SK-N-SH treated with all-trans-retinoic acid at 6 μM for 48 hours (cell line): ENCODE data around the gene CABYR.

Experiments
- BACH2 ChIP-seq: fragments of 250-450 bp; sonication (Bioruptor Pico); IDR thresholded peaks from 2 replicates; pipeline ENCODE4 v1.9.0; 2021; ENCODE audit warnings: mild to moderate bottlenecking, borderline replicate concordance
- TSHZ2 ChIP-seq: fragments of 250-450 bp; sonication (Bioruptor Pico); IDR thresholded peaks from 2 replicates; pipeline ENCODE4 v1.5.0; 2020; ENCODE audit warnings: mild to moderate bottlenecking, moderate library complexity
- ZC3H10 ChIP-seq: fragments of 250-450 bp; sonication (Bioruptor Pico); IDR thresholded peaks from 2 replicates; pipeline ENCODE4 v1.5.1; 2021; ENCODE audit warnings: mild to moderate bottlenecking, moderate library complexity
- TF ChIP-seq, protein P1 (sequence below): fragments of 250-450 bp; sonication (Bioruptor Pico); IDR thresholded peaks from 2 replicates; pipeline ENCODE4 v1.5.1; 2020; ENCODE audit warnings: low read depth, mild to moderate bottlenecking, moderate library complexity
- TF ChIP-seq, protein P2 (sequence below): fragments of 250-450 bp; sonication (Bioruptor Pico); IDR thresholded peaks from 2 replicates; pipeline ENCODE4 v1.8.0; 2020; ENCODE audit warnings: mild to moderate bottlenecking, moderate library complexity, borderline replicate concordance

DNA sequence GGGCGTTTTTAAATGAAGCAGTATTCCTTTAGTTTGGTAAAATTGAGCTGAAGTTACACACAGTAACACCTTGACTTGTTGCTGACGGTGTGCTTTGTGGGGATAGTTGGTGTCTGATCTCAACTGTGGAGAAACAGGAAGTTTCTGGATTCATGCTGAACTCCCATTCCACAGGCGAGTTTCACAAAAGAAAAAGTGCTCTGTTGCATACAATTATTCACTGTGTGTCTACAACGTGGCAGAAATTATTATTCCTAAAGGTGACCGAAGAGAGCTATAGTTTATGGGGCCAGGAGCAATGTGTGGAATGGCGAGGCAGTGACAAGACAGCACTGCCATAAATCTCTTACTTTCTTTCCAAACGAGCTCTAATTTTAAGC is 463 bp upstream of the CABYR start:
- TF ChIP-seq, protein P1, sequence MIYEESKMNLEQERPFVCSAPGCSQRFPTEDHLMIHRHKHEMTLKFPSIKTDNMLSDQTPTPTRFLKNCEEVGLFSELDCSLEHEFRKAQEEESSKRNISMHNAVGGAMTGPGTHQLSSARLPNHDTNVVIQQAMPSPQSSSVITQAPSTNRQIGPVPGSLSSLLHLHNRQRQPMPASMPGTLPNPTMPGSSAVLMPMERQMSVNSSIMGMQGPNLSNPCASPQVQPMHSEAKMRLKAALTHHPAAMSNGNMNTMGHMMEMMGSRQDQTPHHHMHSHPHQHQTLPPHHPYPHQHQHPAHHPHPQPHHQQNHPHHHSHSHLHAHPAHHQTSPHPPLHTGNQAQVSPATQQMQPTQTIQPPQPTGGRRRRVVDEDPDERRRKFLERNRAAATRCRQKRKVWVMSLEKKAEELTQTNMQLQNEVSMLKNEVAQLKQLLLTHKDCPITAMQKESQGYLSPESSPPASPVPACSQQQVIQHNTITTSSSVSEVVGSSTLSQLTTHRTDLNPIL (CRISPR knock-in tag) = no peak
- no peak for TF ChIP-seq ZC3H10
- TF ChIP-seq, protein P2, sequence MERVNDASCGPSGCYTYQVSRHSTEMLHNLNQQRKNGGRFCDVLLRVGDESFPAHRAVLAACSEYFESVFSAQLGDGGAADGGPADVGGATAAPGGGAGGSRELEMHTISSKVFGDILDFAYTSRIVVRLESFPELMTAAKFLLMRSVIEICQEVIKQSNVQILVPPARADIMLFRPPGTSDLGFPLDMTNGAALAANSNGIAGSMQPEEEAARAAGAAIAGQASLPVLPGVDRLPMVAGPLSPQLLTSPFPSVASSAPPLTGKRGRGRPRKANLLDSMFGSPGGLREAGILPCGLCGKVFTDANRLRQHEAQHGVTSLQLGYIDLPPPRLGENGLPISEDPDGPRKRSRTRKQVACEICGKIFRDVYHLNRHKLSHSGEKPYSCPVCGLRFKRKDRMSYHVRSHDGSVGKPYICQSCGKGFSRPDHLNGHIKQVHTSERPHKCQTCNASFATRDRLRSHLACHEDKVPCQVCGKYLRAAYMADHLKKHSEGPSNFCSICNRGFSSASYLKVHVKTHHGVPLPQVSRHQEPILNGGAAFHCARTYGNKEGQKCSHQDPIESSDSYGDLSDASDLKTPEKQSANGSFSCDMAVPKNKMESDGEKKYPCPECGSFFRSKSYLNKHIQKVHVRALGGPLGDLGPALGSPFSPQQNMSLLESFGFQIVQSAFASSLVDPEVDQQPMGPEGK (CRISPR knock-in tag) = no peak
- TF ChIP-seq BACH2 (CRISPR knock-in tag) = no peak
- no peak for TF ChIP-seq TSHZ2
